Activated CD8-positive, alpha-beta memory T cell treated with anti-CD3 and anti-CD28 coated beads, Interleukin-2, amount 50 U/mL, for 1 hour (primary cell): ENCODE measurements around the gene CES3.

Experiments used
- DNase-seq: peaks from one replicate; pipeline ENCODE4 v3.0.0-alpha.2; 2020; ENCODE audit errors: extremely low read depth

CES3 gene

GRCh38 chr16:67006930-67007658, 46.0 kb downstream of the CES3 start:
- no peak for DNase-seq

GRCh38 chr16:67009158-67009557, 48.1 kb downstream of the CES3 start:
- no peak for DNase-seq

- no peak for DNase-seq
These were observed 50.2 kb downstream of the CES3 start for GRCh38 chr16:67011274-67011673.

- DNase-seq = no peak
These were observed 52.3 kb downstream of the CES3 start for GRCh38 chr16:67013233-67013822.

GRCh38 chr16:67013823-67014633, 53.0 kb downstream of the CES3 start:
- DNase-seq = peak; percentile 38

GRCh38 chr16:67014634-67015312, 53.7 kb downstream of the CES3 start:
- DNase-seq = no peak

GRCh38 chr16:67015313-67015731, 54.3 kb downstream of the CES3 start:
- DNase-seq = no peak

- no peak for DNase-seq
These were observed 55.1 kb downstream of the CES3 start for GRCh38 chr16:67016143-67016542.

GRCh38 chr16:67016681-67017420, 55.8 kb downstream of the CES3 start:
- DNase-seq = no peak

GRCh38 chr16:67017421-67017750, 56.3 kb downstream of the CES3 start:
- no peak for DNase-seq

GRCh38 chr16:67017810-67018488, 56.9 kb downstream of the CES3 start:
- DNase-seq = peak; percentile 53

GRCh38 chr16:67019171-67019570, 58.1 kb downstream of the CES3 start:
- DNase-seq = no peak

- DNase-seq = no peak
These were observed 60.3 kb downstream of the CES3 start for GRCh38 chr16:67021321-67021720.

- no peak for DNase-seq
These were observed 61.6 kb downstream of the CES3 start for GRCh38 chr16:67022531-67023214.

GRCh38 chr16:67023689-67024088, 62.6 kb downstream of the CES3 start:
- DNase-seq = no peak
